Calu3 (cell line): ENCODE data around the gene KRTAP10-5. TPM values are rescaled to one million over a fixed set of nuclear protein-coding genes. Genes with fewer than 3 reads are reported as not detected.

Experiments used
- BruUV-seq: library from RNA; stranded (reverse); fragments of 400-500 nt; replicated peaks from 2 replicates; lab custom pipeline; 2021; lab: Mats Ljungman, UMichigan
- CTCF ChIA-PET: fragments of 300-600 bp; sonication (Branson Sonifier 250); formaldehyde crosslinking; loops from one replicate; lab custom pipeline; 2022; ENCODE audit warnings: antibody characterized with exemption; lab: Charles Lee
- DNase-seq: peaks from one replicate; pipeline ENCODE4 v3.0.0; 2022
- H3K27ac Mint-ChIP-seq: one replicate; pipeline ENCODE4 v1.8.0; 2022; ENCODE audit warnings: mixed read lengths; ENCODE audit not compliant: unreplicated experiment
- H3K27me3 Mint-ChIP-seq: one replicate; pipeline ENCODE4 v1.8.0; 2022; ENCODE audit warnings: mixed read lengths; ENCODE audit not compliant: unreplicated experiment
- H3K36me3 Mint-ChIP-seq: one replicate; pipeline ENCODE4 v1.8.0; 2022; ENCODE audit warnings: mild to moderate bottlenecking, moderate library complexity, mixed read lengths; ENCODE audit not compliant: insufficient read depth, unreplicated experiment
- H3K4me1 Mint-ChIP-seq: one replicate; pipeline ENCODE4 v1.8.0; 2022; ENCODE audit warnings: mild to moderate bottlenecking, low read depth, mixed read lengths; ENCODE audit not compliant: unreplicated experiment
- H3K4me3 Mint-ChIP-seq: one replicate; pipeline ENCODE4 v1.8.0; 2022; ENCODE audit warnings: mild to moderate bottlenecking, low read depth, moderate library complexity, mixed read lengths; ENCODE audit not compliant: unreplicated experiment
- H3K9me3 Mint-ChIP-seq: one replicate; pipeline ENCODE4 v1.8.0; 2022; ENCODE audit warnings: low read depth, mixed read lengths; ENCODE audit not compliant: unreplicated experiment
- intact Hi-C: fragments of 100-400 bp; cut with micrococcal nuclease; formaldehyde crosslinking; loops from one replicate; pipeline ENCODE4 v1.10.0; 2022; ENCODE audit not compliant: unreplicated experiment
- total RNA-seq: library from RNA; stranded (reverse); gene quantifications from 2 replicates; pipeline ENCODE4 v1.2.3, GENCODE V29; 2022
- TF ChIP-seq, protein P1 (sequence below): fragments of 200-600 bp; IDR thresholded peaks from one replicate; pipeline ENCODE4 v1.8.0; 2022; ENCODE audit warnings: antibody characterized with exemption; ENCODE audit not compliant: unreplicated experiment

The KRTAP10-5 gene
- total RNA-seq, 1 experiment from 2014 or later: not detected

DNA sequence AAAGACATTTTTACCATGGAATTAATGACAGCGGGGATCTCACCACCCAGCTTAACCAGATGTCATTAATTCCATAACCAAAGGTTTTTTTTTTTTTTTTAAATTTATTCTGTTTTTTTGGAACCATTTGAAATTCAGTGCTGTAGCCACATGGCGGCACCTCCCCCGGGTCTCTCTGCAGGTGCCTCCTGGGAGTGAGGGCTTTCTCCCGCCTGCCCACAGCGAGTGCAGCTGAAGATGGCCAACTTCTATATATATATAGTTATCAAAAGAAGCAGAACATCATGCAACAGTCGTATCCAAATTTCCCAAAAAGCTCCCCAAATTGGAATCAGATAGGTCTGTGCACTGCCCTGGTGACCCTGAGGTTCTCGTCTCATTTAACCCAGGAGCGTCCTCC is 35.1 kb upstream of the KRTAP10-5 start:
- no peak for DNase-seq
- TF ChIP-seq, protein P1, sequence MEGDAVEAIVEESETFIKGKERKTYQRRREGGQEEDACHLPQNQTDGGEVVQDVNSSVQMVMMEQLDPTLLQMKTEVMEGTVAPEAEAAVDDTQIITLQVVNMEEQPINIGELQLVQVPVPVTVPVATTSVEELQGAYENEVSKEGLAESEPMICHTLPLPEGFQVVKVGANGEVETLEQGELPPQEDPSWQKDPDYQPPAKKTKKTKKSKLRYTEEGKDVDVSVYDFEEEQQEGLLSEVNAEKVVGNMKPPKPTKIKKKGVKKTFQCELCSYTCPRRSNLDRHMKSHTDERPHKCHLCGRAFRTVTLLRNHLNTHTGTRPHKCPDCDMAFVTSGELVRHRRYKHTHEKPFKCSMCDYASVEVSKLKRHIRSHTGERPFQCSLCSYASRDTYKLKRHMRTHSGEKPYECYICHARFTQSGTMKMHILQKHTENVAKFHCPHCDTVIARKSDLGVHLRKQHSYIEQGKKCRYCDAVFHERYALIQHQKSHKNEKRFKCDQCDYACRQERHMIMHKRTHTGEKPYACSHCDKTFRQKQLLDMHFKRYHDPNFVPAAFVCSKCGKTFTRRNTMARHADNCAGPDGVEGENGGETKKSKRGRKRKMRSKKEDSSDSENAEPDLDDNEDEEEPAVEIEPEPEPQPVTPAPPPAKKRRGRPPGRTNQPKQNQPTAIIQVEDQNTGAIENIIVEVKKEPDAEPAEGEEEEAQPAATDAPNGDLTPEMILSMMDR: no peak
- CTCF ChIA-PET: no interaction called here
- BruUV-seq: no TSS peak
- Mint-ChIP-seq H3K27ac (no peak overlapping the region), H3K4me3 (no peak overlapping the region), H3K36me3 (peaks cover 5% of the 10 kb centered on the region), H3K4me1 (no peaks in the 10 kb centered on the region), H3K27me3 (peaks cover 62% of the 10 kb centered on the region), H3K9me3 (peaks cover 15% of the 10 kb centered on the region)
- intact Hi-C loops: no loop called here

DNA sequence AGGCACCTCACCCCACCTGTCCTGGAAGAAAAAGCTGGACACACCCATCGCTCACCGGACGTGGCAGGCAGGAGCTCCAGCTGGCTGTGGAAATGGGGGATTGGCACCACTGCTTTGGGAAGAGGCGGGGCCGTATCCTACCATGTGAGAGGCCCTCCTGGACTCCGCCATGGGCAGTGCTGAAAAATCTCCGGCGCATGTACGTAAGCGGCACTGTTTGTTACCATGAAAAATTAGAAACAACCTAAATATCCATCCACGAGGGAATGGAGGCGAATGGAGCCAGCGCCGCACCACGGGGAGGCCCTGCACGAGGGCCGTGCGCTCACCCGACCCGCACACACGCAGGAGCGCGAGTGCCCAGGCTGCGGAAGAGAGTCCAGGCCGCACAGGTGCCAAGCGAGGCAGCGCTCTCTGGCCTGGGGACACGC is 34.6 kb upstream of the KRTAP10-5 start:
- CTCF ChIA-PET: no interaction called here
- BruUV-seq: no TSS peak
- no peak for DNase-seq

DNA sequence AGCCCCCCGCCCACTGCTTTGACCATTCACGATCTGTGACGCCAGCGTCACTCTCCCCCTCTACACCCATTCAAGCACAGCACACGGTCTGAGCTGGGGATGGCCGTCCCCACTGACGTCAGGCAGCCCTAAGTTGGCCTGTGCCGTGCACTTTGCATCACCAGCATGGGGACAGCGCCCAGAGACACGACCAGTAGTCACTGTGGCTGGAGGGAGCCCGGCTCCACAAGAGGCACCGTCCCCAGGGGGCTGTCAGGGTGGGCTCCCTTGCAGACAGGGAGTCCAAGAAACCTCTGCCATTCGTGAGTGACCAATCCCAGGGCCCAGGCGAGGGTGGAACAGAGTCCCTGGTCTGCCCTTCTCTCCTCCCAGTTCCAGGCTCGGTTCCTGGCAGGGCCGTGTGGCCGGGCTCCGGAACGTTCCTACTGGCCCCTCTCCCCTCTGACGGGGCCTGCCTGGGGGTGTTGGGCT is 33.8 kb upstream of the KRTAP10-5 start:
- DNase-seq: no peak
- H3K4me3 Mint-ChIP-seq: no peak overlapping the region
- TF ChIP-seq, protein P1: no peak
- CTCF ChIA-PET: no interaction called here
- peaks cover 9% of the 10 kb centered on the region for H3K9me3 Mint-ChIP-seq
- H3K36me3 Mint-ChIP-seq: no peaks in the 10 kb centered on the region
- H3K27me3 Mint-ChIP-seq: peaks cover 51% of the 10 kb centered on the region
- intact Hi-C loops: no loop called here
- H3K27ac Mint-ChIP-seq: no peak overlapping the region
- no peaks in the 10 kb centered on the region for H3K4me1 Mint-ChIP-seq
- no TSS peak for BruUV-seq

More for the DNA sequence above, 34.6 kb upstream of the KRTAP10-5 start:
- Mint-ChIP-seq H3K4me3 (no peak overlapping the region), H3K4me1 (no peaks in the 10 kb centered on the region), H3K27ac (no peak overlapping the region), H3K9me3 (peaks cover 12% of the 10 kb centered on the region), H3K36me3 (peaks cover 4% of the 10 kb centered on the region), H3K27me3 (peaks cover 59% of the 10 kb centered on the region)
- intact Hi-C loops: no loop called here
- TF ChIP-seq, protein P1: no peak

DNA sequence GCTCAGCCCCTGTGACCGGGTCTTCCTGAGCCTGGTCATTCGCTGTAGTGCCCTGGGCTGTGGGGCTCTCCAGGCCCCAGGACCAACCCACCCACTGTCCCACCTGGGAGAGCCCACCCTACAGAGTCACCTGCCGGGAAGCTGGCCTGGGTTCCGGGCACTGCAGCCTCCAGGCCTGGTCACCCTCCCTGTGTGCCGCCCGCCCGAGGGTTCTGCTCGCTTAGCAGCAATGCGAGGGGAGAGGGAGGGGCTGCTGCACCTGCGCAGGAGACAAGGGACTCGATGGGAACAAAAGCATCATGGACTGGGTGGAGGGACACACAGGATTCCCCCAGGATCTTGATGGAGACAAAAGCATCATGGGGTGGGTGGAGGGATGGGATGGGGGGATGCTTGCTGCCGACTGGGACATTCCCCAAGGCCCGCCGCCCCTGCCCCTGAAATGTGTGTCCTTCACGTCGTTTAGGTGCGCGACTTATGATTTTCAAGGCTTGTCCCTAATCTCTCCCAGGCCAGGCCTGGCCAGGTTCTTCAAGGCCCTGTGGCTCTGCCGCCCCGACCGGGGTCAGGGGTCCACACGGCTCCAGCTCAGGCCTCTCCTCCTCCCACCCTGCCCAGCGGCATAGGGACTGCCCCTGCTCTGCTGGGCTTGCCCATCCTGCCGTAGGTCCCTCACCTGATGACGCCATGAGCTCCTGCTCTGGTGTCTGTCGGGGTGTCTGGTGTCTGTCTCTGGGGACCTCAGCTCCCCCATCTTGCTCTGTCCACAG is 33.2 kb upstream of the KRTAP10-5 start:
- Mint-ChIP-seq H3K27ac (no peak overlapping the region), H3K9me3 (peaks cover 10% of the 10 kb centered on the region), H3K36me3 (no peaks in the 10 kb centered on the region), H3K4me3 (no peak overlapping the region), H3K4me1 (no peaks in the 10 kb centered on the region), H3K27me3 (peaks cover 45% of the 10 kb centered on the region)
- CTCF ChIA-PET: no interaction called here
- DNase-seq: no peak
- BruUV-seq: no TSS peak
- TF ChIP-seq, protein P1: no peak
- intact Hi-C loops: no loop called here
